Hepatocyte (in vitro differentiated cells): ENCODE measurements around the gene CCDC138.

Source experiments
- EZH2 ChIP-seq: fragments of 200-600 bp; sonication (generic); IDR thresholded peaks from 2 replicates; pipeline ENCODE4 v1.6.1; 2016; ENCODE audit warnings: antibody characterized with exemption, mild to moderate bottlenecking, borderline replicate concordance
- EZH2phosphoT487 ChIP-seq: fragments of 200-600 bp; sonication (generic); IDR thresholded peaks from one replicate; pipeline ENCODE4 v1.6.1; 2018; ENCODE audit warnings: antibody characterized with exemption, mild to moderate bottlenecking, low read depth, moderate library complexity; ENCODE audit not compliant: unreplicated experiment, severe bottlenecking
- TF ChIP-seq, protein P1 (sequence below): fragments of 200-600 bp; sonication (generic); IDR thresholded peaks from 2 replicates; pipeline ENCODE4 v1.5.1; 2016; ENCODE audit warnings: antibody characterized with exemption, mild to moderate bottlenecking; ENCODE audit not compliant: poor library complexity

DNA sequence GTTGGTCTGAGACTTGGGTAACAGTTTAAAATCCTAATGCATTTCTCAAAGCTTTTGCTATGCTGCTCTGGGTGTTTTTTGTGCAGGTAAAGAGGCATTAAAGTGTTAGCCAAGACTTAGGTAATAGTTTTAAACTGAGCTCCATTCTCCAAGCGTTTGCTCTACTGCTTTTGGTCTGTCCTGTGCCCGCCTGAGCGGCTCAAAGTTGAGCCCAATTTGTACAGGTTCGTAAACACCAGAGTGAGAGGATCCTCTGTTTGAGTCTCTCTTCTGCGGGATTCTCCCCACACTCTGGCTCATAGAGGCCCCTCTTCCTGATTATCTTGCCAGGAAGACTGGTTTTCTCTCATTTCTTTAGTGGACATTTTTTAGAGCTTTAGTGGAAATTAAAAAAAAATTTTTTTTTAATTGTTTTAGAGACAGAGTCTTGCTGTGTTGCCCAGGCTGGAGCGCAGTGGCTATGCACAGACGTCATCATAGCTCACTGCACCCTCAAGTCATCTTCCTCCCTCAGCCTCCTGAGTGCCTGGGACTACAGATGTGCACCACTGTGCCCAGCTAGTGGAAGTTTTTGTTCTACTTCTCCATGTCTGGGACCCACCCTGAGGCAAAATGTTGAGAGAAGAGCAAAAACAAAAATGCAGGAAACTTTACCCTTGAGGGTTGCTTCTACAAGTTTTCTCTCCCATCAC lies 16.6 kb downstream of the CCDC138 start:
- TF ChIP-seq EZH2 = no peak
- TF ChIP-seq, protein P1, sequence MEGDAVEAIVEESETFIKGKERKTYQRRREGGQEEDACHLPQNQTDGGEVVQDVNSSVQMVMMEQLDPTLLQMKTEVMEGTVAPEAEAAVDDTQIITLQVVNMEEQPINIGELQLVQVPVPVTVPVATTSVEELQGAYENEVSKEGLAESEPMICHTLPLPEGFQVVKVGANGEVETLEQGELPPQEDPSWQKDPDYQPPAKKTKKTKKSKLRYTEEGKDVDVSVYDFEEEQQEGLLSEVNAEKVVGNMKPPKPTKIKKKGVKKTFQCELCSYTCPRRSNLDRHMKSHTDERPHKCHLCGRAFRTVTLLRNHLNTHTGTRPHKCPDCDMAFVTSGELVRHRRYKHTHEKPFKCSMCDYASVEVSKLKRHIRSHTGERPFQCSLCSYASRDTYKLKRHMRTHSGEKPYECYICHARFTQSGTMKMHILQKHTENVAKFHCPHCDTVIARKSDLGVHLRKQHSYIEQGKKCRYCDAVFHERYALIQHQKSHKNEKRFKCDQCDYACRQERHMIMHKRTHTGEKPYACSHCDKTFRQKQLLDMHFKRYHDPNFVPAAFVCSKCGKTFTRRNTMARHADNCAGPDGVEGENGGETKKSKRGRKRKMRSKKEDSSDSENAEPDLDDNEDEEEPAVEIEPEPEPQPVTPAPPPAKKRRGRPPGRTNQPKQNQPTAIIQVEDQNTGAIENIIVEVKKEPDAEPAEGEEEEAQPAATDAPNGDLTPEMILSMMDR = no peak
- TF ChIP-seq EZH2phosphoT487 = no peak
